Fibroblast of lung (primary cell): ENCODE measurements around the gene SEC24D.

Experiments
- EZH2 ChIP-seq: IDR thresholded peaks from 2 replicates; pipeline ENCODE4 v1.5.1; 2012; ENCODE audit warnings: low read length, control low read depth, mild to moderate bottlenecking; ENCODE audit errors: missing control alignments
- TF ChIP-seq, protein P1 (sequence below), 2 donors: IDR thresholded peaks in 1 of 2; conservative IDR thresholded peaks in 1 of 2; 1 replicate in 1 of 2; 2 replicates in 1 of 2; pipeline ENCODE4 v1.5.1; 2011 to 2012; ENCODE audit warnings: low read length in 2 of 2, control low read depth in 1 of 2, inconsistent platforms in 1 of 2, low read depth in 1 of 2, mild to moderate bottlenecking in 1 of 2

DNA sequence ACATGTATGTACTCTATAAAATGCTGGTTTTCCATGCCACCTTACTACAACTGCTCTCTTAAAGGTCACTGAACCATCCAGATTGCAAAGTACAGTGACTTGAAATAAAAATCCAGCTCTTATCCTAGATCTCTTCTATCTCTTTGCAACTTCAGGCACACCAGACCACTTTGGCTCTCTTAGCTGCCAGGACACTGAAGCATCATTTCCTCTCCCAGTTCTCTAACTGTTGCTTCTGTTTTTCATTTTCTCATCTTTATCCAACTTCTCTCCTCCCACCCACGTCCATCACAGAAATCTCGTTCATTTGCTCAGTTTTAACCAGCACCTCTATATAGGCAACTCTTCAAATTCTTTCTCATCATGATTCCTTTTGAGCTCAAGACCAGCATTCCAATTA lies 76.4 kb downstream of the SEC24D start:
- TF ChIP-seq, protein P1, sequence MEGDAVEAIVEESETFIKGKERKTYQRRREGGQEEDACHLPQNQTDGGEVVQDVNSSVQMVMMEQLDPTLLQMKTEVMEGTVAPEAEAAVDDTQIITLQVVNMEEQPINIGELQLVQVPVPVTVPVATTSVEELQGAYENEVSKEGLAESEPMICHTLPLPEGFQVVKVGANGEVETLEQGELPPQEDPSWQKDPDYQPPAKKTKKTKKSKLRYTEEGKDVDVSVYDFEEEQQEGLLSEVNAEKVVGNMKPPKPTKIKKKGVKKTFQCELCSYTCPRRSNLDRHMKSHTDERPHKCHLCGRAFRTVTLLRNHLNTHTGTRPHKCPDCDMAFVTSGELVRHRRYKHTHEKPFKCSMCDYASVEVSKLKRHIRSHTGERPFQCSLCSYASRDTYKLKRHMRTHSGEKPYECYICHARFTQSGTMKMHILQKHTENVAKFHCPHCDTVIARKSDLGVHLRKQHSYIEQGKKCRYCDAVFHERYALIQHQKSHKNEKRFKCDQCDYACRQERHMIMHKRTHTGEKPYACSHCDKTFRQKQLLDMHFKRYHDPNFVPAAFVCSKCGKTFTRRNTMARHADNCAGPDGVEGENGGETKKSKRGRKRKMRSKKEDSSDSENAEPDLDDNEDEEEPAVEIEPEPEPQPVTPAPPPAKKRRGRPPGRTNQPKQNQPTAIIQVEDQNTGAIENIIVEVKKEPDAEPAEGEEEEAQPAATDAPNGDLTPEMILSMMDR (conservative IDR thresholded peaks at IDR 0.05 in 1 of 2, IDR thresholded peaks at IDR 0.05 in 1 of 2; ENCODE audit: low read depth in 1 of 2, low read length in 2 of 2) = no peak
- TF ChIP-seq EZH2 = no peak
